Thoracic aorta (tissue), 2 donors: ENCODE results near the gene NTNG1. TPM values are rescaled to one million over a fixed set of nuclear protein-coding genes. Genes with fewer than 3 reads are reported as not detected.

Experiments
- ATAC-seq: fragments of 150-250 bp; one replicate; pipeline ENCODE4 v1.8.0; 2017; ENCODE audit warnings: low read depth; ENCODE audit not compliant: insufficient number of reproducible peaks, low FRiP score
- DNase-seq: peaks from one replicate; pipeline ENCODE4 v3.0.0-alpha.2; 2020; ENCODE audit warnings: low spot score
- H3K27ac ChIP-seq, 2 donors: fragments of 200-600 bp; sonication (generic); 1 replicate in 1 of 2; 2 replicates in 1 of 2; pipeline ENCODE4 v1.5.1; 2016; ENCODE audit warnings: mild to moderate bottlenecking in 2 of 2, moderate library complexity in 2 of 2
- H3K27me3 ChIP-seq: fragments of 200-600 bp; sonication (generic); replicated peaks from 2 replicates; pipeline ENCODE4 v1.6.0; 2016; ENCODE audit warnings: mild to moderate bottlenecking; ENCODE audit not compliant: insufficient read depth
- H3K36me3 ChIP-seq: fragments of 200-600 bp; sonication (generic); one replicate; pipeline ENCODE4 v1.5.1; 2016
- H3K4me1 ChIP-seq, 2 donors: fragments of 200-600 bp; sonication (generic); 1 replicate in 1 of 2; 2 replicates in 1 of 2; pipeline versions ENCODE4 v1.5.1 to v1.6.0; 2016; ENCODE audit warnings: low read depth in 2 of 2, mild to moderate bottlenecking in 1 of 2; ENCODE audit not compliant: control insufficient read depth in 1 of 2
- H3K4me3 ChIP-seq: fragments of 200-600 bp; sonication (generic); 2 replicates; pipeline ENCODE4 v1.5.1; 2016; ENCODE audit warnings: mild to moderate bottlenecking
- H3K9me3 ChIP-seq: fragments of 200-600 bp; sonication (generic); 2 replicates; pipeline ENCODE4 v1.5.1; 2016
- CTCF ChIP-seq: fragments of 200-600 bp; sonication (generic); IDR thresholded peaks from one replicate; pipeline ENCODE4 v1.5.1; 2019; ENCODE audit warnings: antibody characterized with exemption
- total RNA-seq, 2 donors: library from RNA; depleted of rRNA; stranded (reverse); fragments of >200 nt; gene quantifications; one replicate each; pipeline versions ENCODE4 v1.1.0 to v1.2.3, GENCODE V29; 2016

The NTNG1 gene
- total RNA-seq, 2 donors from 2014 or later: 0.99 to 1.4 TPM

GRCh38 chr1:107291987-107292386 is 151.1 kb downstream of the NTNG1 start:
- H3K27me3 ChIP-seq: no peaks in the 10 kb centered on the region
- no peaks in the 10 kb centered on the region for H3K4me1 ChIP-seq
- DNase-seq (no peak), ATAC-seq (no peak)
- H3K4me3 ChIP-seq: no peak overlapping the region
- H3K27ac ChIP-seq: no peak overlapping the region
- no peak for TF ChIP-seq CTCF
- no peaks in the 10 kb centered on the region for H3K36me3 ChIP-seq
- no peaks in the 10 kb centered on the region for H3K9me3 ChIP-seq

- Histone ChIP-seq H3K27me3 (no peaks in the 10 kb centered on the region), H3K9me3 (no peaks in the 10 kb centered on the region), H3K27ac (no peak overlapping the region), H3K36me3 (no peaks in the 10 kb centered on the region), H3K4me1 (no peaks in the 10 kb centered on the region), H3K4me3 (no peak overlapping the region)
- DNase-seq: no peak
- no peak for ATAC-seq
- no peak for TF ChIP-seq CTCF
Measured at GRCh38 chr1:107293901-107294613, 153.2 kb downstream of the NTNG1 start.

GRCh38 chr1:107294686-107295085 is 153.8 kb downstream of the NTNG1 start:
- Histone ChIP-seq H3K9me3 (no peaks in the 10 kb centered on the region), H3K27ac (no peak overlapping the region), H3K36me3 (no peaks in the 10 kb centered on the region), H3K4me1 (no peaks in the 10 kb centered on the region), H3K27me3 (no peaks in the 10 kb centered on the region), H3K4me3 (no peak overlapping the region)
- DNase-seq (no peak), ATAC-seq (no peak)
- no peak for TF ChIP-seq CTCF

- TF ChIP-seq CTCF: no peak
- Histone ChIP-seq H3K4me3 (no peak overlapping the region), H3K4me1 (no peaks in the 10 kb centered on the region), H3K36me3 (no peaks in the 10 kb centered on the region), H3K27me3 (no peaks in the 10 kb centered on the region), H3K9me3 (no peaks in the 10 kb centered on the region), H3K27ac (no peak overlapping the region)
- DNase-seq (no peak), ATAC-seq (no peak)
Measured at GRCh38 chr1:107297681-107298080, 156.8 kb downstream of the NTNG1 start.

GRCh38 chr1:107298526-107298925 is 157.7 kb downstream of the NTNG1 start:
- no peaks in the 10 kb centered on the region for H3K9me3 ChIP-seq
- TF ChIP-seq CTCF: no peak
- H3K36me3 ChIP-seq: no peaks in the 10 kb centered on the region
- H3K4me1 ChIP-seq: no peaks in the 10 kb centered on the region
- no peaks in the 10 kb centered on the region for H3K27me3 ChIP-seq
- no peak for ATAC-seq
- no peak overlapping the region for H3K27ac ChIP-seq
- DNase-seq: no peak
- no peak overlapping the region for H3K4me3 ChIP-seq
